ENCODE data around the gene ITGA11. TPM values are rescaled to one million over a fixed set of nuclear protein-coding genes. Genes with fewer than 3 reads are reported as not detected.

ITGA11 gene
- total and polyA plus RNA-seq, 9 donors: 1.2 to 34.5 (median 4.4) TPM

DNA sequence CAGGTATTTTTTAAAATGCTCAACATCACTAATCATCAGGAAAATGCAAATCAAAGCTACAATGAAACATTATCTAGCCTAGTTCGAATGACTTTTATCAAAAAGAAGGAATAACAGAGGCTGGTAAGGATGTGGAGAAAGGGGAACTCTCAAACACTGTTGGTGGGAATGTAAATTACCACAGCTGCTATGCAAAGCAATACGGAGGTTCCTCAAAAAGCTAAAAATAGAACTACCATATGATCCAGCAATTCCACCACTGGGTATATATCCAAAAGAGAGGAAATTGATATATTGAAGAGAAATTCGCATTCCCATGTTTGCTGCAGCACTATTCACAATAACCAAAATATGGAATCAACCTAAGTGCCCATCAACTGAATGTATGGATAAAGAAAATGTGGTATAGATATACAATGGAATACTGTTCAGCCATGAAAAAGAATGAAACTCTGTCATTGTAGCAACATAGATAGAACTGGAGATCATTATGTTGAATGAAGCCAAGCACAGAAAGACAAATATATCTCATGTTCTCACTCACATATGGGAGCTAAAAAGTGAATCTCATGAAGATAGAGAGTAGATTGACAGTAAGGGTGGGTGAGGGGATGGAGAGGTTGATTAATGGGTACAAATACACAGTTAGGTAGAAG is 182.8 kb downstream of the ITGA11 start:
- H3K27ac ChIP-seq: no peak overlapping the region
- H3K9me3 ChIP-seq: no peaks in the 10 kb centered on the region
- no peak for DNase-seq
- intact Hi-C loops (cut with DNase I): no loop called here
- H3K36me3 ChIP-seq: no peaks in the 10 kb centered on the region
- WGBS, 3 donors: 48 to 68% (median 49%) methylated on average over 3 of the region's 3 CpGs
- H3K4me1 ChIP-seq (ENCODE audit: insufficient read depth): no peaks in the 10 kb centered on the region
- no peak overlapping the region for H3K4me3 ChIP-seq
- H3K27me3 ChIP-seq: no peaks in the 10 kb centered on the region
- TF ChIP-seq, protein P1, sequence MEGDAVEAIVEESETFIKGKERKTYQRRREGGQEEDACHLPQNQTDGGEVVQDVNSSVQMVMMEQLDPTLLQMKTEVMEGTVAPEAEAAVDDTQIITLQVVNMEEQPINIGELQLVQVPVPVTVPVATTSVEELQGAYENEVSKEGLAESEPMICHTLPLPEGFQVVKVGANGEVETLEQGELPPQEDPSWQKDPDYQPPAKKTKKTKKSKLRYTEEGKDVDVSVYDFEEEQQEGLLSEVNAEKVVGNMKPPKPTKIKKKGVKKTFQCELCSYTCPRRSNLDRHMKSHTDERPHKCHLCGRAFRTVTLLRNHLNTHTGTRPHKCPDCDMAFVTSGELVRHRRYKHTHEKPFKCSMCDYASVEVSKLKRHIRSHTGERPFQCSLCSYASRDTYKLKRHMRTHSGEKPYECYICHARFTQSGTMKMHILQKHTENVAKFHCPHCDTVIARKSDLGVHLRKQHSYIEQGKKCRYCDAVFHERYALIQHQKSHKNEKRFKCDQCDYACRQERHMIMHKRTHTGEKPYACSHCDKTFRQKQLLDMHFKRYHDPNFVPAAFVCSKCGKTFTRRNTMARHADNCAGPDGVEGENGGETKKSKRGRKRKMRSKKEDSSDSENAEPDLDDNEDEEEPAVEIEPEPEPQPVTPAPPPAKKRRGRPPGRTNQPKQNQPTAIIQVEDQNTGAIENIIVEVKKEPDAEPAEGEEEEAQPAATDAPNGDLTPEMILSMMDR (IDR thresholded peaks at IDR 0.05): no peak

Other genes starting within 250 kb of the ITGA11 start
- 1 to 10 TPM; 2.5 to 9.3 (median 3.2) TPM for gene CALML4, start 226.8 kb downstream of the ITGA11 start, total RNA-seq
- 1 to 10 TPM; 3.2 to 9.5 TPM for gene CALML4, start 226.8 kb downstream of the ITGA11 start, polyA plus RNA-seq
- gene CLN6, start 202.4 kb downstream of the ITGA11 start, total RNA-seq: 10 to 100 TPM in 5 of 7 donors, 1 to 10 TPM in 2; 6.3 to 21.8 (median 12.0) TPM
- gene CLN6, start 202.4 kb downstream of the ITGA11 start, polyA plus RNA-seq: 10 to 100 TPM; 10.9 to 13.9 TPM
- 10 to 100 TPM; 30.3 to 83.2 (median 55.9) TPM for gene FEM1B, start 154.4 kb downstream of the ITGA11 start, total RNA-seq
- 10 to 100 TPM; 15.8 to 32.9 TPM for gene FEM1B, start 154.4 kb downstream of the ITGA11 start, polyA plus RNA-seq
- gene CORO2B, start 146.8 kb upstream of the ITGA11 start, total RNA-seq: 10 to 100 TPM in 6 of 7 donors, 1 to 10 TPM in 1; 7.5 to 61.0 (median 22.8) TPM
- gene CORO2B, start 146.8 kb upstream of the ITGA11 start, polyA plus RNA-seq: 10 to 100 TPM; 11.3 to 12.4 TPM

All from ovary (tissue), 9 donors.